PFSK-1 (cell line): Measurements from ENCODE around the gene DHCR7.

ENCODE experiments used
- FOXP2 ChIP-seq: optimal IDR thresholded peaks from 2 replicates; pipeline ENCODE3; 2011; ENCODE audit warnings: borderline replicate concordance, control low read depth, inconsistent platforms; ENCODE audit not compliant: insufficient read depth; ENCODE audit errors: extremely low read length, extremely low read depth
- POLR2AphosphoS5 ChIP-seq: IDR thresholded peaks from 2 replicates; pipeline ENCODE4 v1.6.1; 2012; ENCODE audit warnings: low read depth, mild to moderate bottlenecking, control low read depth, low read length, moderate library complexity
- REST ChIP-seq, 2 experiments: IDR thresholded peaks; 2 replicates each; pipeline versions ENCODE4 v1.6.1 to v1.8.0; 2011 to 2012; ENCODE audit warnings: low read depth in 2 of 2, low read length in 2 of 2, control low read depth in 1 of 2, inconsistent platforms in 1 of 2, mild to moderate bottlenecking in 1 of 2, moderate library complexity in 1 of 2; ENCODE audit not compliant: insufficient read depth in 1 of 2
- SIN3A ChIP-seq: IDR thresholded peaks from 2 replicates; pipeline ENCODE4 v1.6.1; 2012; ENCODE audit warnings: mild to moderate bottlenecking, low read length, moderate library complexity, borderline replicate concordance; ENCODE audit not compliant: insufficient read depth
- TAF1 ChIP-seq: IDR thresholded peaks from 2 replicates; pipeline ENCODE4 v1.6.1; 2012; ENCODE audit warnings: low read length, control low read depth, borderline replicate concordance; ENCODE audit not compliant: insufficient read depth

- no peak for TF ChIP-seq REST (IDR thresholded peaks at IDR 0.05; ENCODE audit: insufficient read depth in 1 of 2, low read depth in 2 of 2, low read length in 2 of 2)
- no peak for TF ChIP-seq POLR2AphosphoS5
- TF ChIP-seq FOXP2: no peak
- no peak for TF ChIP-seq SIN3A
- TF ChIP-seq TAF1: no peak
These were observed 16.9 kb upstream of the DHCR7 start for GRCh38 chr11:71465054-71465453.
